Measurements from ENCODE around the gene CADM1.

Gene CADM1

GRCh38 chr11:115298300-115299012 lies 205.8 kb downstream of the CADM1 start:
- DNase-seq (ENCODE audit: low read depth): no peak
- H3K4me3 ChIP-seq (ENCODE audit: low read depth, low read length): no peak overlapping the region
- TF ChIP-seq, protein P1, sequence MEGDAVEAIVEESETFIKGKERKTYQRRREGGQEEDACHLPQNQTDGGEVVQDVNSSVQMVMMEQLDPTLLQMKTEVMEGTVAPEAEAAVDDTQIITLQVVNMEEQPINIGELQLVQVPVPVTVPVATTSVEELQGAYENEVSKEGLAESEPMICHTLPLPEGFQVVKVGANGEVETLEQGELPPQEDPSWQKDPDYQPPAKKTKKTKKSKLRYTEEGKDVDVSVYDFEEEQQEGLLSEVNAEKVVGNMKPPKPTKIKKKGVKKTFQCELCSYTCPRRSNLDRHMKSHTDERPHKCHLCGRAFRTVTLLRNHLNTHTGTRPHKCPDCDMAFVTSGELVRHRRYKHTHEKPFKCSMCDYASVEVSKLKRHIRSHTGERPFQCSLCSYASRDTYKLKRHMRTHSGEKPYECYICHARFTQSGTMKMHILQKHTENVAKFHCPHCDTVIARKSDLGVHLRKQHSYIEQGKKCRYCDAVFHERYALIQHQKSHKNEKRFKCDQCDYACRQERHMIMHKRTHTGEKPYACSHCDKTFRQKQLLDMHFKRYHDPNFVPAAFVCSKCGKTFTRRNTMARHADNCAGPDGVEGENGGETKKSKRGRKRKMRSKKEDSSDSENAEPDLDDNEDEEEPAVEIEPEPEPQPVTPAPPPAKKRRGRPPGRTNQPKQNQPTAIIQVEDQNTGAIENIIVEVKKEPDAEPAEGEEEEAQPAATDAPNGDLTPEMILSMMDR (IDR thresholded peaks at IDR 0.05; ENCODE audit: low read depth, low read length, missing control alignments): no peak
- in situ Hi-C loops (cut with HindIII; ENCODE audit: low sequenced_read_pairs): no loop called here

DNA sequence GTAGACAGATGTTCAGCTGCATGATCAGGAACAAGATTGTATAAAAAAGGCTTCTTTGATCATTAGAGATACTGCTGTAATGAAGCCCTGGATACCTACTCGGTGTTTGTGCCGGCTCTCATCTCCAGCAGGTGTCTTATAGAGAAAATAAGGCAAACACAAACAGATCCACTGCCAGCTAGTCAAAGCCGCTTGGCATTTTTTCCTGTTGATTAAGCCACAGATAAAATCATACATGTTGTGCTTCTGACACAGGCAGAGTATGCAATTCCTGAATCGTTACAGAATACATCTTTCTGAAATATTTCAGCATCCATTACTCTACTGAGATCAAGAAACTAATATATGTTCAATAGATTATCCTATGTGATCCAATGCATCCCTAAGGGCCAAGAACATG lies 206.9 kb downstream of the CADM1 start:
- TF ChIP-seq, protein P1 (IDR thresholded peaks at IDR 0.05; ENCODE audit: low read depth, low read length, missing control alignments): no peak
- in situ Hi-C loops (cut with HindIII; ENCODE audit: low sequenced_read_pairs): no loop called here
- DNase-seq (ENCODE audit: low read depth): no peak
- H3K4me3 ChIP-seq (ENCODE audit: low read depth, low read length): no peak overlapping the region

- H3K4me3 ChIP-seq (ENCODE audit: low read depth, low read length): no peak overlapping the region
- TF ChIP-seq, protein P1 (IDR thresholded peaks at IDR 0.05; ENCODE audit: low read depth, low read length, missing control alignments): no peak
- in situ Hi-C loops (cut with HindIII; ENCODE audit: low sequenced_read_pairs): no loop called here
- no peak for DNase-seq (ENCODE audit: low read depth)
These were observed 212.9 kb downstream of the CADM1 start for GRCh38 chr11:115291325-115291724.

DNA sequence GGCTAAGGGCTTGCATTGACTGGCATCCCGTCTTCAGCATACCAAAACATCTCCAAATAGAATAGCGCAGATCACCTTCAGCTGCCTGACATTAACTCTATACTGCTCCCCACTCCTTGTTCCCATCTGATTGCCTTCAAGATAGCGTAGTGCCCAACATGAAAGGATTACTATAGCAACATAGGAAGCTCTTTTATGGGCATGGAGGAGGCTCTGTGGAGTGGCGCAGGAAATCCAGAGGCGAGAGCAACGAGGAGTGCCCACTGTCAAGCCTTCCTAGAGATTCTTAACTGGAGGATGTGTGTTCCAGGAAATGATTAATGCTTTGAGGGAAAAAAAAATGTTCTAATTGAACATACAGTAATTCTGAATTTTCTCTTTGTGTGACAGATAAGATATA lies 213.3 kb downstream of the CADM1 start:
- H3K4me3 ChIP-seq (ENCODE audit: low read depth, low read length): no peak overlapping the region
- in situ Hi-C loops (cut with HindIII; ENCODE audit: low sequenced_read_pairs): no loop called here
- TF ChIP-seq, protein P1 (IDR thresholded peaks at IDR 0.05; ENCODE audit: low read depth, low read length, missing control alignments): no peak
- DNase-seq (ENCODE audit: low read depth): no peak

GRCh38 chr11:115290479-115290878 lies 213.7 kb downstream of the CADM1 start:
- no peak for DNase-seq (ENCODE audit: low read depth)
- H3K4me3 ChIP-seq (ENCODE audit: low read depth, low read length): no peak overlapping the region
- in situ Hi-C loops (cut with HindIII; ENCODE audit: low sequenced_read_pairs): no loop called here
- TF ChIP-seq, protein P1 (IDR thresholded peaks at IDR 0.05; ENCODE audit: low read depth, low read length, missing control alignments): no peak

GRCh38 chr11:115287266-115287665 lies 216.9 kb downstream of the CADM1 start:
- no peak overlapping the region for H3K4me3 ChIP-seq (ENCODE audit: low read depth, low read length)
- in situ Hi-C loops (cut with HindIII; ENCODE audit: low sequenced_read_pairs): no loop called here
- no peak for DNase-seq (ENCODE audit: low read depth)
- TF ChIP-seq, protein P1 (IDR thresholded peaks at IDR 0.05; ENCODE audit: low read depth, low read length, missing control alignments): no peak

Measured in astrocyte of the cerebellum (primary cell).